IMR-90 (cell line): ENCODE measurements around the gene PGLYRP2.

ENCODE experiments used
- FOS ChIP-seq: fragments of 150-350 bp; IDR thresholded peaks from 2 replicates; pipeline ENCODE4 v1.6.1; 2016; ENCODE audit warnings: low read depth, low read length
- MAFK ChIP-seq: IDR thresholded peaks from 2 replicates; pipeline ENCODE4 v1.6.1; 2012; ENCODE audit warnings: low read depth, low read length, improper control_type of control experiment
- MAZ ChIP-seq: IDR thresholded peaks from 2 replicates; pipeline ENCODE4 v1.6.1; 2012; ENCODE audit warnings: low read depth, mild to moderate bottlenecking, low read length, improper control_type of control experiment, moderate library complexity, borderline replicate concordance
- POLR2A ChIP-seq: IDR thresholded peaks from 2 replicates; pipeline ENCODE4 v1.6.1; 2012; ENCODE audit warnings: mild to moderate bottlenecking, low read depth, low read length
- RAD21 ChIP-seq: IDR thresholded peaks from 2 replicates; pipeline ENCODE4 v1.6.1; 2012; ENCODE audit warnings: low read length, improper control_type of control experiment
- RCOR1 ChIP-seq: IDR thresholded peaks from 2 replicates; pipeline ENCODE4 v1.6.1; 2012; ENCODE audit warnings: mild to moderate bottlenecking, low read length, improper control_type of control experiment; ENCODE audit not compliant: insufficient replicate concordance
- USF2 ChIP-seq: fragments of 150-350 bp; IDR thresholded peaks from 2 replicates; pipeline ENCODE4 v1.6.1; 2017; ENCODE audit warnings: mild to moderate bottlenecking, antibody characterized with exemption, low read length, low read depth
- TF ChIP-seq, protein P1 (sequence below): conservative IDR thresholded peaks from 2 replicates; pipeline ENCODE4 v1.5.1; 2012; ENCODE audit warnings: mild to moderate bottlenecking, low read depth, low read length, improper control_type of control experiment
- TF ChIP-seq, protein P2 (sequence below): fragments of 150-350 bp; IDR thresholded peaks from 2 replicates; pipeline ENCODE4 v1.6.1; 2016; ENCODE audit warnings: low read depth, mild to moderate bottlenecking, low read length, moderate library complexity, borderline replicate concordance

- TF ChIP-seq POLR2A: no peak
- TF ChIP-seq, protein P1, sequence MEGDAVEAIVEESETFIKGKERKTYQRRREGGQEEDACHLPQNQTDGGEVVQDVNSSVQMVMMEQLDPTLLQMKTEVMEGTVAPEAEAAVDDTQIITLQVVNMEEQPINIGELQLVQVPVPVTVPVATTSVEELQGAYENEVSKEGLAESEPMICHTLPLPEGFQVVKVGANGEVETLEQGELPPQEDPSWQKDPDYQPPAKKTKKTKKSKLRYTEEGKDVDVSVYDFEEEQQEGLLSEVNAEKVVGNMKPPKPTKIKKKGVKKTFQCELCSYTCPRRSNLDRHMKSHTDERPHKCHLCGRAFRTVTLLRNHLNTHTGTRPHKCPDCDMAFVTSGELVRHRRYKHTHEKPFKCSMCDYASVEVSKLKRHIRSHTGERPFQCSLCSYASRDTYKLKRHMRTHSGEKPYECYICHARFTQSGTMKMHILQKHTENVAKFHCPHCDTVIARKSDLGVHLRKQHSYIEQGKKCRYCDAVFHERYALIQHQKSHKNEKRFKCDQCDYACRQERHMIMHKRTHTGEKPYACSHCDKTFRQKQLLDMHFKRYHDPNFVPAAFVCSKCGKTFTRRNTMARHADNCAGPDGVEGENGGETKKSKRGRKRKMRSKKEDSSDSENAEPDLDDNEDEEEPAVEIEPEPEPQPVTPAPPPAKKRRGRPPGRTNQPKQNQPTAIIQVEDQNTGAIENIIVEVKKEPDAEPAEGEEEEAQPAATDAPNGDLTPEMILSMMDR: no peak
- TF ChIP-seq, protein P2, sequence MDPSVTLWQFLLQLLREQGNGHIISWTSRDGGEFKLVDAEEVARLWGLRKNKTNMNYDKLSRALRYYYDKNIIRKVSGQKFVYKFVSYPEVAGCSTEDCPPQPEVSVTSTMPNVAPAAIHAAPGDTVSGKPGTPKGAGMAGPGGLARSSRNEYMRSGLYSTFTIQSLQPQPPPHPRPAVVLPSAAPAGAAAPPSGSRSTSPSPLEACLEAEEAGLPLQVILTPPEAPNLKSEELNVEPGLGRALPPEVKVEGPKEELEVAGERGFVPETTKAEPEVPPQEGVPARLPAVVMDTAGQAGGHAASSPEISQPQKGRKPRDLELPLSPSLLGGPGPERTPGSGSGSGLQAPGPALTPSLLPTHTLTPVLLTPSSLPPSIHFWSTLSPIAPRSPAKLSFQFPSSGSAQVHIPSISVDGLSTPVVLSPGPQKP: no peak
- no peak for TF ChIP-seq RAD21
- TF ChIP-seq RCOR1: no peak
- TF ChIP-seq MAZ: no peak
- TF ChIP-seq FOS: no peak
- no peak for TF ChIP-seq USF2
- peak; percentile 20; the same call in 1 of the 2 replicates for TF ChIP-seq MAFK
Observed at GRCh38 chr19:15464394-15465385, 14.6 kb downstream of the PGLYRP2 start, which contains the start of gene RASAL3.
